ENCODE measurements around the gene CPXM2.

The CPXM2 gene

GRCh38 chr10:123746942-123747341, 144.7 kb downstream of the CPXM2 start:
- no peak overlapping the region for H3K4me3 ChIP-seq (replicated peaks in 1 of 2; ENCODE audit: low read depth in 2 of 2, low read length in 2 of 2)
- DNase-seq (ENCODE audit: low read depth in 2 of 2), result no peak
- TF ChIP-seq, protein P1, sequence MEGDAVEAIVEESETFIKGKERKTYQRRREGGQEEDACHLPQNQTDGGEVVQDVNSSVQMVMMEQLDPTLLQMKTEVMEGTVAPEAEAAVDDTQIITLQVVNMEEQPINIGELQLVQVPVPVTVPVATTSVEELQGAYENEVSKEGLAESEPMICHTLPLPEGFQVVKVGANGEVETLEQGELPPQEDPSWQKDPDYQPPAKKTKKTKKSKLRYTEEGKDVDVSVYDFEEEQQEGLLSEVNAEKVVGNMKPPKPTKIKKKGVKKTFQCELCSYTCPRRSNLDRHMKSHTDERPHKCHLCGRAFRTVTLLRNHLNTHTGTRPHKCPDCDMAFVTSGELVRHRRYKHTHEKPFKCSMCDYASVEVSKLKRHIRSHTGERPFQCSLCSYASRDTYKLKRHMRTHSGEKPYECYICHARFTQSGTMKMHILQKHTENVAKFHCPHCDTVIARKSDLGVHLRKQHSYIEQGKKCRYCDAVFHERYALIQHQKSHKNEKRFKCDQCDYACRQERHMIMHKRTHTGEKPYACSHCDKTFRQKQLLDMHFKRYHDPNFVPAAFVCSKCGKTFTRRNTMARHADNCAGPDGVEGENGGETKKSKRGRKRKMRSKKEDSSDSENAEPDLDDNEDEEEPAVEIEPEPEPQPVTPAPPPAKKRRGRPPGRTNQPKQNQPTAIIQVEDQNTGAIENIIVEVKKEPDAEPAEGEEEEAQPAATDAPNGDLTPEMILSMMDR (IDR thresholded peaks at IDR 0.05; ENCODE audit: low read depth, low read length), result no peak

DNA sequence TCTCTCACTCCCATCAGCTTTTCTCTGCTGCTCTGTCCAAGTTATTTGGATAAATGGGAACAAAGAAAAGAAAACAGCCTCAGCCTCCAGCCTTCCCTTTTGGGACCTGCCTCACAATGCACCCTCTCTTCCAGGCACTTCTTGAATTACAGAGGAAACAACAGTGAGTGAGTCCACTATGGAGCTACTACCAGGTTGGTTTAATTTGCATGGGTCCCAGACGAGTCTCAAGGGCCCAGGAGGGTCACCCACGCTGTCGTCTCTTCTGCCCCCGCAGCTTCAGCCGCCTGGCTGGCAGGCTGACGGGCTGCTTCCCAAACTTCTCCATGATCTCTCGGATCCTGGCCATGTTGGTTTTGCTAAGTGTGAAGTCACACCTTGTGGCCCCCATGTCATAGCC, 145.1 kb downstream of the CPXM2 start:
- no peak for DNase-seq (ENCODE audit: low read depth in 2 of 2)
- TF ChIP-seq, protein P1 (IDR thresholded peaks at IDR 0.05; ENCODE audit: low read depth, low read length), result no peak
- H3K4me3 ChIP-seq (replicated peaks in 1 of 2; ENCODE audit: low read depth in 2 of 2, low read length in 2 of 2), result no peak overlapping the region

- H3K4me3 ChIP-seq (replicated peaks in 1 of 2; ENCODE audit: low read depth in 2 of 2, low read length in 2 of 2), result no peak overlapping the region
- no peak for DNase-seq (ENCODE audit: low read depth in 2 of 2)
- TF ChIP-seq, protein P1 (IDR thresholded peaks at IDR 0.05; ENCODE audit: low read depth, low read length), result no peak
Observed at GRCh38 chr10:123746061-123746460, 145.5 kb downstream of the CPXM2 start.

DNA sequence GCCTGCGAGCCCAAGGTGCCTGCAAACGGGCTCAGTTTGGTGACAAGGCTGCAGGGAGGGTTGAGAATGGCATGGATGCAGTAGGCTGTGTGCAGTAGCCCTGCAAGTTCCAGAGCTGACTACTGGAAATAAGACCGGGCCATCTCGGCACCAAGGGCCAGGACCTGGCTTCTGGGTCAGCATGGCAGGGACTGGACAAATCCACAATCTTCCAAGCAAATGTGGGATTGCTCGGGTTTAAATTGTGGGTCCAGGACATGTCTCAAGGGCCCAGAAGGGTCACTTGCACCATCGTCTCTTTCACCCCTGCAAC, 147.4 kb downstream of the CPXM2 start:
- DNase-seq (ENCODE audit: low read depth in 2 of 2), result no peak
- no peak overlapping the region for H3K4me3 ChIP-seq (replicated peaks in 1 of 2; ENCODE audit: low read depth in 2 of 2, low read length in 2 of 2)
- TF ChIP-seq, protein P1 (IDR thresholded peaks at IDR 0.05; ENCODE audit: low read depth, low read length), result no peak

DNA sequence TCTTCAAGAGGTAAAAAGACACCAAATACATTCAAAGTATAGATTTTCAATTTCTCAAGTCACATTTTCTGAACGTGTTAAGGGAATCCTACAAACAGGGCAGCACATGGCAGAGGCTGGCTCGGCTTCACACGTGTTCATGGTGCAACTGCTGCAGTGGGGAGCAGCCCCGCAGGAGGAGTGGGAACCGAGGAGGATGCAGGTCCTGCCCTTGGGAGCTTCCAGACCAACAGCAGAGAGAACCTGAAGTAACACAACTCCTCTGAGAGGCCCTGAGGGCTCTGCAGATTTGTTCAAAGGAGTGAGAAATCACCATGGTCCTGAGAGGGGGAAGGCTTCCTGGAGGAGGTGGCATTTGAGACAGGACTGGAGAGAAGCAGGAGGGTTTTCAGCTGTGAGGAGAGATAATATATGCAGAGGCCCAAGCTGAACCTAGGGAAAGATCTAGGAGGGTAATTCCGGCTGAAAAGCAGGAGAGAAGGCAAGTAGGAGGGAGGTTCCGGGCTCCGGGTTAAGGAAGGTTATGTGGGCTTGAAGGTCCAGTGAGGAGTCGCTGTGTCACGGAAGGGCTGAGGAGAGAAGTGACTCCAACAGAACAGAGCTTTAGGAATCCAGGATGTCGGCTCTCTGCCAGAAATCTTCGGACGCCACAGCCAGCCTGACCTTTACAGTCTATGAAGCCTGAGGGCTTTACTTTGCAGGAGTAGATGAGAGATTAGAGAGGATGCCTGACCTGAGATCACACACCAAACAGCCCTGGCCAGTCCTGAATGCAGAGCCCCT, 148.0 kb downstream of the CPXM2 start:
- no peak overlapping the region for H3K4me3 ChIP-seq (replicated peaks in 1 of 2; ENCODE audit: low read depth in 2 of 2, low read length in 2 of 2)
- TF ChIP-seq, protein P1 (IDR thresholded peaks at IDR 0.05; ENCODE audit: low read depth, low read length), result no peak
- no peak for DNase-seq (ENCODE audit: low read depth in 2 of 2)

DNA sequence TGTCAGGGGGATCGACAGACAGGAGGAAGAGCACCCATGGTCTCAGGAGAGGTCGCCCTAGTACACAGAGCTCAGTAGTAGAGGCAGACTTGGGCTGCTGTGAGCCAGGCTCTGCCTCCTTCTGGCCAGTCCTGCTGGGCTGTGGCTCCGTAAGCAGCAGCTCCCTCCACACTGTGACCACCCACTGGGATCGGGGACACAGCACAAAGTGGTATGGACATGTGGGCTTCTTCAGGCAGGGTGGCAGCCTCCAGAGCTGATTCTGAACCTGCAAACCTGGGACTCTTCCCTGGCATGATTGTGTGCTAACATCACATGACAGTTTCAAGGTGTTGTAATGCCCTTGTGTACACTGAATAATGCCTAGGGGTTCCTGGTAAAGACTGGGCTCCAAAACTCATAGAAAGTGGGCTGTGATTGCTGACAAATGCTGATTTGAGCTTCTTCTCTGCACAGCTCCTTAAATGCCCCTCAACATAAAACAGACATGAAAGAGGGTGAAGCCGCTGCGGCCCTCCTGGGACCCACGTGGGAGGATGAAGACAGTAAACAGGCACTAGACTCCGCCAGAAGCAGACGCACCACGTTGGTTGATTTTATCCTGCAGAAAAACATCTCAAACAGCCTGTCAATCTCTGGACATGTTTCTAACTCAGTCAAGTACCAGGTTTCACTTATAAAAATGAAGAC, 148.7 kb downstream of the CPXM2 start:
- no peak for DNase-seq (ENCODE audit: low read depth in 2 of 2)
- H3K4me3 ChIP-seq (replicated peaks in 1 of 2; ENCODE audit: low read depth in 2 of 2, low read length in 2 of 2), result no peak overlapping the region
- TF ChIP-seq, protein P1 (IDR thresholded peaks at IDR 0.05; ENCODE audit: low read depth, low read length), result no peak

Data from cardiac fibroblast (primary cell).